SK-N-SH treated with all-trans-retinoic acid at 6 μM for 48 hours (cell line): Measurements from ENCODE around the gene CFAP100.

Experiments
- ATAC-seq: fragments of 200-7000 bp; cut with Tn5 transposase; 3 replicates; pipeline ENCODE4 v1.9.1; 2020; ENCODE audit warnings: mild to moderate bottlenecking, moderate library complexity
- ARNTL ChIP-seq: fragments of 450-650 bp; formaldehyde crosslinking; IDR thresholded peaks from 2 replicates; pipeline ENCODE4 v1.5.0; 2020; ENCODE audit warnings: low read depth, mild to moderate bottlenecking, moderate library complexity, borderline replicate concordance
- BACH2 ChIP-seq: fragments of 250-450 bp; sonication (Bioruptor Pico); IDR thresholded peaks from 2 replicates; pipeline ENCODE4 v1.9.0; 2021; ENCODE audit warnings: mild to moderate bottlenecking, borderline replicate concordance
- CREB5 ChIP-seq: fragments of 250-450 bp; sonication (Bioruptor Pico); IDR thresholded peaks from 2 replicates; pipeline ENCODE4 v1.5.1; 2020; ENCODE audit warnings: low read depth, mild to moderate bottlenecking, moderate library complexity
- CSDC2 ChIP-seq: fragments of 250-450 bp; sonication (Bioruptor Pico); IDR thresholded peaks from 2 replicates; pipeline ENCODE4 v1.5.0; 2020; ENCODE audit warnings: mild to moderate bottlenecking, moderate library complexity
- ESRRG ChIP-seq: fragments of 250-450 bp; sonication (Bioruptor Pico); IDR thresholded peaks from 2 replicates; pipeline ENCODE4 v1.6.1; 2021; ENCODE audit warnings: mild to moderate bottlenecking
- GLIS3 ChIP-seq: fragments of 250-450 bp; sonication (Bioruptor Pico); IDR thresholded peaks from 2 replicates; pipeline ENCODE4 v1.5.0; 2020; ENCODE audit warnings: mild to moderate bottlenecking, moderate library complexity
- ISL1 ChIP-seq: fragments of 250-450 bp; sonication (Bioruptor Pico); IDR thresholded peaks from 2 replicates; pipeline ENCODE4 v2.1.2; 2022; ENCODE audit warnings: mild to moderate bottlenecking, moderate library complexity
- OSR1 ChIP-seq: fragments of 250-450 bp; sonication (Bioruptor Pico); IDR thresholded peaks from 2 replicates; pipeline ENCODE4 v1.8.0; 2022; ENCODE audit warnings: moderate library complexity, mild to moderate bottlenecking, inconsistent platforms
- PATZ1 ChIP-seq: fragments of 250-450 bp; sonication (Bioruptor Pico); IDR thresholded peaks from 2 replicates; pipeline ENCODE4 v1.8.0; 2020; ENCODE audit warnings: mild to moderate bottlenecking, moderate library complexity, borderline replicate concordance
- PPARA ChIP-seq: fragments of 250-450 bp; sonication (Bioruptor Pico); IDR thresholded peaks from 2 replicates; pipeline ENCODE4 v1.5.0; 2020; ENCODE audit warnings: mild to moderate bottlenecking, borderline replicate concordance
- RARB ChIP-seq: fragments of 250-450 bp; sonication (Bioruptor Pico); IDR thresholded peaks from 2 replicates; pipeline ENCODE4 v1.8.0; 2021; ENCODE audit warnings: mild to moderate bottlenecking, moderate library complexity
- SNAI2 ChIP-seq: fragments of 250-450 bp; sonication (Bioruptor Pico); IDR thresholded peaks from 2 replicates; pipeline ENCODE4 v1.5.0; 2020; ENCODE audit warnings: mild to moderate bottlenecking, moderate library complexity
- TCF4 ChIP-seq: fragments of 250-450 bp; sonication (Bioruptor Pico); IDR thresholded peaks from 2 replicates; pipeline ENCODE4 v1.8.0; 2021; ENCODE audit warnings: mild to moderate bottlenecking, moderate library complexity, borderline replicate concordance
- TOX ChIP-seq: fragments of 250-450 bp; sonication (Bioruptor Pico); IDR thresholded peaks from 2 replicates; pipeline ENCODE4 v1.8.0; 2021; ENCODE audit warnings: mild to moderate bottlenecking, moderate library complexity, borderline replicate concordance
- TSHZ2 ChIP-seq: fragments of 250-450 bp; sonication (Bioruptor Pico); IDR thresholded peaks from 2 replicates; pipeline ENCODE4 v1.5.0; 2020; ENCODE audit warnings: mild to moderate bottlenecking, moderate library complexity
- ZFP3 ChIP-seq: fragments of 250-450 bp; sonication (Bioruptor Pico); IDR thresholded peaks from 2 replicates; pipeline ENCODE4 v1.5.0; 2020; ENCODE audit warnings: mild to moderate bottlenecking, moderate library complexity
- ZNF565 ChIP-seq: fragments of 450-650 bp; formaldehyde crosslinking; conservative IDR thresholded peaks from 2 replicates; pipeline ENCODE4 v1.5.0; 2020; ENCODE audit warnings: low read depth, mild to moderate bottlenecking, moderate library complexity
- ZNF70 ChIP-seq: fragments of 450-650 bp; formaldehyde crosslinking; IDR thresholded peaks from 2 replicates; pipeline ENCODE4 v1.5.0; 2020; ENCODE audit warnings: mild to moderate bottlenecking, moderate library complexity
- ZNF8 ChIP-seq: fragments of 450-650 bp; formaldehyde crosslinking; IDR thresholded peaks from 2 replicates; pipeline ENCODE4 v1.5.0; 2020; ENCODE audit warnings: mild to moderate bottlenecking, moderate library complexity
- TF ChIP-seq, protein P1 (sequence below): fragments of 250-450 bp; sonication (Bioruptor Pico); IDR thresholded peaks from 2 replicates; pipeline ENCODE4 v1.8.0; 2021; ENCODE audit warnings: low read depth, mild to moderate bottlenecking, moderate library complexity, borderline replicate concordance
- TF ChIP-seq, protein P2 (sequence below): fragments of 250-450 bp; sonication (Bioruptor Pico); IDR thresholded peaks from 2 replicates; pipeline ENCODE4 v1.5.1; 2021; ENCODE audit warnings: mild to moderate bottlenecking, moderate library complexity

Gene CFAP100

DNA sequence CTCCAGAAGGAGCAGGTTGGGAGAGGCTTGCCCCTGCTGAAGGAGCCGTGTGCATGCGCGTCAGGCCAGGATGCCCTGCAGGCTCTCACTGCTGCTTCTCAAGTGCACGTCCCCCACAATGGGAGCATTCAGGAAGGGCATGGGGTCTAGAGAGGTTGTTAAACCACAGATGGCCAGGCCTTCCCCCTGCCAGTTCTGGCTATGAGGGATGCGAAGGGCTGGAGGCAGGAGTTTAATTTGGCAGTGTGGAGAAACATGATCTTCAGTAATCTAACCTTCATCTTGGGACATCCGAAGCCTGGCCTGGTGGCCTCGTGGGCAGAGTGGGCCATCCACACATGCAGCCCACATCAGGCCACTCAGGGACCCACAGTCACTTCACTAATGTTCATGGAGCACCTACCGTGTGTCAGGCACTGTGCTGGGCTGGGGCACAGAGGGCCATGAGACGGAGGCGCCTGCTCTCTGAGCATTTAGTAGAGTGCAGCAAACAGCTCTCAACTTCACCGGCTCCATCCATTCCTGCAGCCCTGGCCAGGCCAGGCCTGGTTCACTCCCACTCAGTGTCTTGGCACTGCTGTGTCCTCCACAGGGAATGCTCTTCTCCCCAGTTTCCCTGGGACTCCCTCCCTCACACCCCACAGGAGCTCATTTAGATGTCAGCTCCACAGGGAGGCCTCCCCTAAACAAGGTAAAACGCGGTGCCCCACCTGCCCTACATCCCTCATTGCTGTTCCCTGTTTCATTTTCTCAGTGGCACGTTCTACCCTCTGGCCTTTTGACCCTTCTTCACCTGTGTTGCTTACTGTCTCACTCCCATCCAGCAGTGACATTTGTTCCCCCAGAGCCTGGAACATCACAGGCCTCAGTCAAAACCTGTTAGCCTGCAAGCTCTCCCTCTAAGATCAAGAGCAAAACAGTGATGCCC, 4.0 kb downstream of the CFAP100 start (continued):
- TF ChIP-seq, protein P1, sequence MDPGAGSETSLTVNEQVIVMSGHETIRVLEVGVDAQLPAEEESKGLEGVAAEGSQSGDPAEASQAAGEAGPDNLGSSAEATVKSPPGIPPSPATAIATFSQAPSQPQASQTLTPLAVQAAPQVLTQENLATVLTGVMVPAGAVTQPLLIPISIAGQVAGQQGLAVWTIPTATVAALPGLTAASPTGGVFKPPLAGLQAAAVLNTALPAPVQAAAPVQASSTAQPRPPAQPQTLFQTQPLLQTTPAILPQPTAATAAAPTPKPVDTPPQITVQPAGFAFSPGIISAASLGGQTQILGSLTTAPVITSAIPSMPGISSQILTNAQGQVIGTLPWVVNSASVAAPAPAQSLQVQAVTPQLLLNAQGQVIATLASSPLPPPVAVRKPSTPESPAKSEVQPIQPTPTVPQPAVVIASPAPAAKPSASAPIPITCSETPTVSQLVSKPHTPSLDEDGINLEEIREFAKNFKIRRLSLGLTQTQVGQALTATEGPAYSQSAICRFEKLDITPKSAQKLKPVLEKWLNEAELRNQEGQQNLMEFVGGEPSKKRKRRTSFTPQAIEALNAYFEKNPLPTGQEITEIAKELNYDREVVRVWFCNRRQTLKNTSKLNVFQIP (CRISPR knock-in tag) = no peak

DNA sequence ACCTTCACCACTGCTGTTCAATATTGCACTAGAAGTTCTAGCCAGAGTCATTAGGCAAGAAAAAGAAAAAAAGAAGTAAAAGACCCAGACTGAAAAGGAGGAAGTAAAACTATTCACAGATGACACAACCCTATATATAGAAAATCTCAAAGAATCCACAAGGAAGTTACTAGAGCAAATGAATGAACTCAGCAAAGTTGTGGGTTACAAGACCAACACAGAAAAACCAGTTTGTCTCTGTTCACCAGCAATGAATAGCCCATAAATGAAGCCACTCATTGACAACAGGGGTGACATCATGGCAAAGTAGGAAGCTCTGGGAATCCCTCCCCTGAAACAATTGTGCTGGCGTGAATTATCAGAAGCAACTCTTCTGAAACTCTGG, 4.6 kb downstream of the CFAP100 start:
- TF ChIP-seq ARNTL (CRISPR knock-in tag) (no peak), BACH2 (CRISPR knock-in tag) (no peak), ZNF565 (CRISPR knock-in tag) (no peak), PPARA (CRISPR knock-in tag) (no peak), CSDC2 (CRISPR knock-in tag) (no peak), OSR1 (no peak), SNAI2 (no peak), ZNF8 (CRISPR knock-in tag) (no peak), TCF4 (CRISPR knock-in tag) (no peak), ESRRG (no peak), ZNF70 (no peak), PATZ1 (CRISPR knock-in tag) (no peak), CREB5 (no peak), ZFP3 (CRISPR knock-in tag) (no peak), TSHZ2 (no peak), ISL1 (CRISPR knock-in tag) (no peak), GLIS3 (no peak)
- TF ChIP-seq, protein P2, sequence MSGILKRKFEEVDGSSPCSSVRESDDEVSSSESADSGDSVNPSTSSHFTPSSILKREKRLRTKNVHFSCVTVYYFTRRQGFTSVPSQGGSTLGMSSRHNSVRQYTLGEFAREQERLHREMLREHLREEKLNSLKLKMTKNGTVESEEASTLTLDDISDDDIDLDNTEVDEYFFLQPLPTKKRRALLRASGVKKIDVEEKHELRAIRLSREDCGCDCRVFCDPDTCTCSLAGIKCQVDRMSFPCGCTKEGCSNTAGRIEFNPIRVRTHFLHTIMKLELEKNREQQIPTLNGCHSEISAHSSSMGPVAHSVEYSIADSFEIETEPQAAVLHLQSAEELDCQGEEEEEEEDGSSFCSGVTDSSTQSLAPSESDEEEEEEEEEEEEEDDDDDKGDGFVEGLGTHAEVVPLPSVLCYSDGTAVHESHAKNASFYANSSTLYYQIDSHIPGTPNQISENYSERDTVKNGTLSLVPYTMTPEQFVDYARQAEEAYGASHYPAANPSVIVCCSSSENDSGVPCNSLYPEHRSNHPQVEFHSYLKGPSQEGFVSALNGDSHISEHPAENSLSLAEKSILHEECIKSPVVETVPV (CRISPR knock-in tag) = no peak
- TF ChIP-seq, protein P1 (CRISPR knock-in tag) = no peak

GRCh38 chr3:126399756-126400155, 5.0 kb downstream of the CFAP100 start:
- no peak for ATAC-seq
- TF ChIP-seq PATZ1 (CRISPR knock-in tag) (no peak), TOX (CRISPR knock-in tag) (no peak), TSHZ2 (no peak), RARB (CRISPR knock-in tag) (no peak), TCF4 (CRISPR knock-in tag) (no peak)

More for the DNA sequence above, 4.6 kb downstream of the CFAP100 start:
- no peak for ATAC-seq
